Mucosa of descending colon (tissue), 3 donors: ENCODE results near the gene IWS1. TPM values are rescaled to one million over a fixed set of nuclear protein-coding genes. Genes with fewer than 3 reads are reported as not detected.

Source experiments
- ATAC-seq: fragments of 200-7000 bp; cut with Tn5 transposase; one replicate; pipeline ENCODE4 v1.9.1; 2020; ENCODE audit warnings: mild to moderate bottlenecking, moderate library complexity
- DNase-seq, 3 donors: peaks; one replicate each; pipeline ENCODE4 v3.0.0-alpha.2; 2020
- H3K36me3 ChIP-seq: fragments of 200-600 bp; one replicate; pipeline ENCODE4 v1.8.0; 2021; ENCODE audit warnings: low read depth, mild to moderate bottlenecking
- H3K4me1 ChIP-seq: fragments of 200-600 bp; one replicate; pipeline ENCODE4 v1.8.0; 2021; ENCODE audit warnings: low read depth, mild to moderate bottlenecking
- H3K4me3 ChIP-seq: fragments of 200-600 bp; one replicate; pipeline ENCODE4 v1.8.0; 2021; ENCODE audit warnings: mild to moderate bottlenecking
- H3K9me3 ChIP-seq: fragments of 200-600 bp; one replicate; pipeline ENCODE4 v1.8.0; 2021; ENCODE audit warnings: mild to moderate bottlenecking
- CTCF ChIP-seq: fragments of 200-600 bp; IDR thresholded peaks from one replicate; pipeline ENCODE4 v1.8.0; 2022; ENCODE audit warnings: antibody characterized with exemption, mild to moderate bottlenecking
- intact Hi-C, 2 donors: fragments of 100-400 bp; cut with DNase I in 1 of 2; cut with micrococcal nuclease in 1 of 2; formaldehyde crosslinking; loops; one replicate each; pipeline versions ENCODE4 v1.11.0 to v1.11.1; 2022; cut with DNase I, micrococcal nuclease
- total RNA-seq, 3 donors: library from RNA; stranded (reverse); fragmentation: NEBNext Ultra II Directional in 2 of 3; extraction: Animal tissue kit (Norgen Biotek cat#: 25700) in 2 of 3; gene quantifications; one replicate each; pipeline versions ENCODE4 v1.2.1 to v1.2.4, GENCODE V29; 2021 to 2023
- donor health status: DM: no; HTN: no; CAD: no; lungs with moderate emphysema.
- donor health status: DM: no; HTN: no; CAD: no.
- donor health status: DM: no; HTN: yes; CAD: no.

Gene IWS1
- total RNA-seq, 3 donors from 2014 or later: 32.3 to 38.4 (median 33.2) TPM

DNA sequence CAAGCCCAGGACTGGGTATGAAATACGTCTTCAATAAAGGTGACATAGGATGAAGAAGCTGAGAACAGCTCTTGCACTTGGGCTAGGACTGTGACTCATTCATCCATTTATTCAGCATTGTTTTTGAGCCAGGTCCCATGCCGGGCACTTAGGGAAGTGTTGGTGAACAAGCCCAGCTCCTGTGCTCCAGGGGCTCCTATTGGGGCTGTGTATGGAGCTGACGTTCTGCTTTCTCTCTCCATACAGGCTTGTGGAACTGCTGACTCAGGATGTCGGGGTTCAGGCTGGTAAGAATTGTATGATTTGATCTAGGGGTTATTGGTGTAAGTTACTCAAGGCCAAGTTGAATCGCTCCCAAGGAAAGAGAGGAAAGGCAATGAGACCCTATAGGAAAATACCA, 33.2 kb upstream of the IWS1 start:
- Histone ChIP-seq H3K36me3 (no peaks in the 10 kb centered on the region), H3K4me1 (peaks cover 7% of the 10 kb centered on the region), H3K9me3 (no peaks in the 10 kb centered on the region), H3K4me3 (no peak overlapping the region)
- DNase-seq (no peak), ATAC-seq (peak; percentile 14)
- TF ChIP-seq CTCF: no peak
- intact Hi-C loops: no loop called here

DNA sequence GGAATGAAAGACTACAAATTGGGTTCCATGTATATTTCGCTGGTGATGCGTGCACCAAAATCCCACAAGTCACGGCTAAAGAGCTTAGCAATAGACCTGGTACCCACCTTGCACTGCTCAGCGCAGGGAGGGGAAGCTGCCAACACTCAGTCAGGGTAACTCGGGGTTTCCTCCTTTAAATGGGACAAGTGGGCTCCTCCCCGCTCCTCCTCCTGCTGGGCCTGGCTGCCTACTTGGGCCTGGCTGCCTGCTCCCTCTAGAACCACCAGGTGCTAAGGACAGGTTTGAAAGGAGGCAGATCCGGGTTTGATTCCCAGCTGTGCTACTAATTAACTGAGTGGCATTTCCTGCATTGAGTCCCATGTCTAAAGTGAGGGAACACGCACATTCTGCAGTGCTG, 32.6 kb upstream of the IWS1 start:
- H3K4me1 ChIP-seq: peaks cover 7% of the 10 kb centered on the region
- no peak for TF ChIP-seq CTCF
- DNase-seq (no peak), ATAC-seq (no peak)
- intact Hi-C loops: no loop called here
- H3K36me3 ChIP-seq: no peaks in the 10 kb centered on the region
- H3K9me3 ChIP-seq: no peaks in the 10 kb centered on the region
- no peak overlapping the region for H3K4me3 ChIP-seq

GRCh38 chr2:127552846-127553245, 26.6 kb upstream of the IWS1 start:
- TF ChIP-seq CTCF: no peak

GRCh38 chr2:127552336-127552735, 26.0 kb upstream of the IWS1 start:
- intact Hi-C loops: no loop called here
- Histone ChIP-seq H3K36me3 (no peaks in the 10 kb centered on the region), H3K4me3 (no peak overlapping the region), H3K9me3 (no peaks in the 10 kb centered on the region), H3K4me1 (no peaks in the 10 kb centered on the region)
- DNase-seq: no peak
- TF ChIP-seq CTCF: no peak
- no peak for ATAC-seq

More at GRCh38 chr2:127552846-127553245, 26.6 kb upstream of the IWS1 start:
- Histone ChIP-seq H3K4me3 (no peak overlapping the region), H3K9me3 (no peaks in the 10 kb centered on the region), H3K4me1 (no peaks in the 10 kb centered on the region), H3K36me3 (no peaks in the 10 kb centered on the region)
- DNase-seq: no peak
- ATAC-seq: no peak
- intact Hi-C loops: no loop called here

DNA sequence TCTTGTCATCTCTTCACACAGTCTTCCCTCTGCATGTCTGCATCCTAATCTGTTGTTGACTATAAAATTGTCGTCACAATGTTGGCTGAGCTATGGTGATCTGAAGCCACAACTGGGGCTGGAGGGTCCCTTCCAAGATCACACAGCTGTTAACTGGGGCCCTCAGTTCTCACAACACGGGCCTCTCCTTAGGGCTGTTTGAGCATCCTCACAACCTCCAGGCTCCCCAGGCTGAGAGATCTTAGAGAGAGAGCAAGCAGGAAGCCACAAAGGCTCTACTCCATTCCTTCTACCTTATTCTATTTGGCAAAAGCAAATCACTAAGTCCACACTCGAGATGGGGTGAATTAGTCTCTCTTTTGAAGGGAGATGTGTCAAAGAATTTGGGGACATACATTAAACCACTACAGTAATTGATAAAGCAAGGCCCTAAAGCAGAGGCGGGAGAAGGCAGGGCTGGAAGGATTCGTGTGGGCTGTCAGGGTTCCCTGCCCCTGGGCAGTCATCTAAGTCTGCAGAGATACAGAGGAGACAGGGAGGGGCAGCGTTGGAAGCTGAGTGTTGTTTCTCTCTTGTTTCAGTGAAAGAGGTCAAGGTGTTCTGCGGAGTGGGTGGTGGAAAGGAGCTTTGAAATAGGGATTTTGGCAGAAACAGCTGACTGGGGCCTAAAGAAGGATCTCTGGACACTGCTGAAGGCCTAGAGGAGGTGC, 25.1 kb upstream of the IWS1 start:
- no peak for TF ChIP-seq CTCF
- no peak for DNase-seq

DNA sequence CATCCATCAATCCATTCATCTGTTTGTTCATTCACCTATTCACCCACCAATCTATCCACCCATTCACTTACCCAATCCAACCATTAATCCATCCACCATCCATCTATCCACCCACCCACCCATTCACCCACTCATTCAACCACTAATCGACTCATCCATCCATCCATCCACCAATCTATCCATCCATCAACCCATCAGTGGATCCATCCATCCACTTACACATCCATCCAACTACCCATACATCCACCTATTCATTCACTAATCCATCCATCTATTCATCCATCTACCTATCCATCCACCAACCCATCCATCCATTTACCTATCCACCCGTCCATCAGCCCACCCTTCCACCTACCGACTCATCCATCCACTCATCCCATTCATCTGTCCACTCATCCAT, 20.5 kb upstream of the IWS1 start:
- peaks cover 12% of the 10 kb centered on the region for H3K4me1 ChIP-seq
- DNase-seq: no peak
- ATAC-seq: no peak

More for the DNA sequence above, 25.1 kb upstream of the IWS1 start:
- Histone ChIP-seq H3K4me3 (no peak overlapping the region), H3K36me3 (no peaks in the 10 kb centered on the region), H3K4me1 (no peaks in the 10 kb centered on the region), H3K9me3 (no peaks in the 10 kb centered on the region)
- no peak for ATAC-seq
- intact Hi-C loops: no loop called here

More for the DNA sequence above, 20.5 kb upstream of the IWS1 start:
- Histone ChIP-seq H3K36me3 (no peaks in the 10 kb centered on the region), H3K4me3 (no peak overlapping the region), H3K9me3 (no peaks in the 10 kb centered on the region)
- no peak for TF ChIP-seq CTCF
- intact Hi-C loops: no loop called here
